Measurements from ENCODE around the gene LY9. TPM values are rescaled to one million over a fixed set of nuclear protein-coding genes. Genes with fewer than 3 reads are reported as not detected.

The LY9 gene
- total and polyA plus RNA-seq, 8 donors = 0.05 to 0.55 (median 0.35) TPM; not detected in 1

DNA sequence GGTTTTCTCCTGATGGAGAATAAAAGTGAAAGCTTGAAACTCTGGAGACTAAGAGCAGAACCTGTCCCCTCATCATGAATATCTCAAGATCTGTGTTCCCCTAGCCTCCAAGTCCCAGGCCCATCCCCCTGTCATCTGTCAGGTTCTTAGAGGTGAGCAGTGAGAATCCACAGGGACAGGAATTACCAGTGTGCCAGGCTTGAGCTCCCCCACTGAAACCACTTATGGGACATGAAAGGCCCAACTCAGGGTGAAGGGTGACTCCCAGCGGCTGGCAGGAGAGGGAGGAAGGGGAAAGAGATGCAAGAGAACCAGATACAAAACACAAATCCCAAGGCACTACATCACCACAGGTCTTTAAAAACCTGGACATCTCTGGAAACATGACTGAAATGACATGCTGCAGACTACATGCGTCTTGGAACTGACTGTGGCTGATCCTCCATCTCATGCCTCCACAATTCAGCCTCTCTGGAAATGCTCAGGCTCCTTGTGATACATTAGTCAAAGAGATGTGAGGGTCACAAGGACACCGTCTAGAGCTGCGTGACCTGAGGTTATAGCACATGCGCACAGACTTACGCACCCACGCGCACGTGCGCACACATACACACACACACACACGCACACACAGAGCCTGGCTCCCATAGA, 6.8 kb upstream of the LY9 start:
- H3K36me3 ChIP-seq = no peaks in the 10 kb centered on the region
- no peak for FAIRE-seq
- intact Hi-C loops (cut with DNase I) = no loop called here
- TF ChIP-seq, protein P1, sequence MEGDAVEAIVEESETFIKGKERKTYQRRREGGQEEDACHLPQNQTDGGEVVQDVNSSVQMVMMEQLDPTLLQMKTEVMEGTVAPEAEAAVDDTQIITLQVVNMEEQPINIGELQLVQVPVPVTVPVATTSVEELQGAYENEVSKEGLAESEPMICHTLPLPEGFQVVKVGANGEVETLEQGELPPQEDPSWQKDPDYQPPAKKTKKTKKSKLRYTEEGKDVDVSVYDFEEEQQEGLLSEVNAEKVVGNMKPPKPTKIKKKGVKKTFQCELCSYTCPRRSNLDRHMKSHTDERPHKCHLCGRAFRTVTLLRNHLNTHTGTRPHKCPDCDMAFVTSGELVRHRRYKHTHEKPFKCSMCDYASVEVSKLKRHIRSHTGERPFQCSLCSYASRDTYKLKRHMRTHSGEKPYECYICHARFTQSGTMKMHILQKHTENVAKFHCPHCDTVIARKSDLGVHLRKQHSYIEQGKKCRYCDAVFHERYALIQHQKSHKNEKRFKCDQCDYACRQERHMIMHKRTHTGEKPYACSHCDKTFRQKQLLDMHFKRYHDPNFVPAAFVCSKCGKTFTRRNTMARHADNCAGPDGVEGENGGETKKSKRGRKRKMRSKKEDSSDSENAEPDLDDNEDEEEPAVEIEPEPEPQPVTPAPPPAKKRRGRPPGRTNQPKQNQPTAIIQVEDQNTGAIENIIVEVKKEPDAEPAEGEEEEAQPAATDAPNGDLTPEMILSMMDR (IDR thresholded peaks at IDR 0.05) = no peak
- no peaks in the 10 kb centered on the region for H3K27me3 ChIP-seq
- no peak for ATAC-seq
- no peak for DNase-seq
- H3K27ac ChIP-seq = no peak overlapping the region
- no peak overlapping the region for H3K4me3 ChIP-seq
- no peaks in the 10 kb centered on the region for H3K9me3 ChIP-seq
- H3K4me1 ChIP-seq = no peaks in the 10 kb centered on the region
- WGBS, 2 donors = 91 to 95% methylated on average over 11 of the region's 11 CpGs

DNA sequence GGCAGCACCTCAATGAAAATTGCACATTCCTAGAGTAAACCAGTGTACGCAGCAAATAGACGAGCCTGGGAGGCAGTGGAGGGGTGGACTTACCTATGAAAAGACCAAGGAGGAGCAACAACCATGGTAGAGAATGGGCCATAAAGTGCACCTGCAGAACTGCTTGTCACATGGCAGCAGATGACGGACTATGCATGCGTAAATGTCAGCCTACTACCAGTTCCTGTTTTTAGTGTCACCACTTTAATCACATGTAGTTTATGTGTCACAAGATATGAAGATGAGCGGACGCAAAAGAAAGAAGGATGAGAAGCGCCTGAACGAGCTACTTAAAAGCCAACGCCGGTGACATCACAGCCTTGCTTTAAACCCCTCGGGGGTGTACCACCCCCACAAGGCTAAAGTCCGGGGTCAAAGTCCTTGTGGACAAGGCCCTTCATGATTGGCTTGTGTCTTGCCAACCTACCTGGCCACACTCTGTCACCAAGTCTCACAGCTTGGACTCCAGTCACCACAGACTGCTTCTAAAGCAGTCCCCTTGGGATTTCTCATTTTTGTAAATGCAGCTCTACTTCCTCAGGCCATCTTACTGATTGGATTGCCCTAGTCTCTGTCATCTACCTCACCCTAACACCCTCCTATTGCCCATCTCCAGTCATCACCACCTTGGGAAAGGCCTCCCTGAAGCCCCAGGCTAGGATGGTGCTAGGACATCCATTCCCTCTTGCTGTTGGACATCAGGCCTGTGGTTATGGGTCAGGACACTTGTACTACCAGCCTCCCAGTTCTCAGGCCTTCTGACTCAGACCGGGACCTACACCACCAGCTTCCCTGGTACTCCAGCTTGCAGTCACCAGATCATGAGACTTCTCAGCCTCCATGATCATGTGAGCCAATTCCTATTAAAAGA, 6.0 kb upstream of the LY9 start:
- ATAC-seq = peak in 2 of 4 donors; percentile 40 to 50
- no peak overlapping the region for H3K27ac ChIP-seq
- H3K36me3 ChIP-seq = no peaks in the 10 kb centered on the region
- TF ChIP-seq, protein P1 (IDR thresholded peaks at IDR 0.05) = no peak
- no peaks in the 10 kb centered on the region for H3K27me3 ChIP-seq
- 78 to 82% methylated on average over 13 of the region's 13 CpGs for WGBS, 2 donors
- no peaks in the 10 kb centered on the region for H3K4me1 ChIP-seq
- no peak for FAIRE-seq
- H3K4me3 ChIP-seq = no peak overlapping the region
- no peak for DNase-seq
- H3K9me3 ChIP-seq = no peaks in the 10 kb centered on the region
- intact Hi-C loops (cut with DNase I) = no loop called here

DNA sequence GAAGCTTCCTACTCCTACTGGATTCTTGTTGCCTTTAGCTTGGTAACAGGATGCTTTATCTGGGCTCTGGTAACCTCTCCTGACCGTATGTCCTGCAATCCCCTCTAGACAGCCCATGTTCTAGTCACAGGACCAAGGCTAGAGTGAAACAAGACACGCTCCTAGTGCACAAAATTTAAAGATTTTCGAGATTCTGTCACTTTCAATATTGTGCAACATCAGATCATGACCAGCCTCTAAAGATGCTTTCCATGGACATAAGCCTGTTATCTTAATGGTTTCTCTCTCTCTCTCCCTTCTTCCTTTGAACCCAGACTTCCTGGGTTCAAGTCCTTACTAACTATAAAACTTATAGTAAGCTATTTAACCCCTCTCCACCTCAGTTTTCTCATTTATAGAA, 1.6 kb upstream of the LY9 start:
- WGBS, 2 donors = 42 to 45% methylated on average over 3 of the region's 3 CpGs
- Histone ChIP-seq H3K9me3 (no peaks in the 10 kb centered on the region), H3K4me1 (no peaks in the 10 kb centered on the region), H3K27me3 (no peaks in the 10 kb centered on the region), H3K4me3 (no peak overlapping the region), H3K27ac (no peak overlapping the region), H3K36me3 (no peaks in the 10 kb centered on the region)
- intact Hi-C loops (cut with DNase I) = no loop called here
- DNase-seq = no peak
- ATAC-seq = no peak
- no peak for FAIRE-seq
- TF ChIP-seq, protein P1 (IDR thresholded peaks at IDR 0.05) = no peak

DNA sequence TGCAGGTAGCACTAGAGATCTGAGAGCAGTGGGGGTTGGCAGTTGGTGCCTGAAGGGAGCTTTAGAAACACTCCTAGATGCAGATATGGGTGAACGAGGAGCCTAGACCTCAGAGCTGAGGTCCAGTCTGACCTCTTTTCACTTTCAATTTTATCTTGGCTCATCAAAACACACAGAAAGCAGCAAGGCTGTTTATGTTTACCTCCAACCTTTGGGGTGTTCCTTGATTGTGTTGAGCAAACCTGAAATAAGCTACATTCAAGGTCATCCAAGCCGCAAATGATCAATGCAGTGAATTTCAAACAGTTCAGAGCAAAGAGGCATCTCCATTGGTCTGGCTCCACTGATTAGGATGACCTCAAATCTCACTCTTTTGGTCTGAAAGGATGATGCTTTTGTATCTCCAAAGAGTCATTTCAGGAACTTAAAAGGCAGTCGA, 1.3 kb downstream of the LY9 start:
- FAIRE-seq (no peak), DNase-seq (no peak), ATAC-seq (no peak)
- intact Hi-C loops (cut with DNase I) = no loop called here
- no peak overlapping the region for H3K27ac ChIP-seq
- no peaks in the 10 kb centered on the region for H3K36me3 ChIP-seq
- 56 to 62% methylated on average over 3 of the region's 3 CpGs for WGBS, 2 donors
- TF ChIP-seq, protein P1 (IDR thresholded peaks at IDR 0.05) = no peak
- H3K27me3 ChIP-seq = no peaks in the 10 kb centered on the region
- no peaks in the 10 kb centered on the region for H3K4me1 ChIP-seq
- no peak overlapping the region for H3K4me3 ChIP-seq
- no peaks in the 10 kb centered on the region for H3K9me3 ChIP-seq

All from pancreas (tissue), 10 donors.